PC-3 (cell line): ENCODE results near the gene GMPR. TPM values are rescaled to one million over a fixed set of nuclear protein-coding genes. Genes with fewer than 3 reads are reported as not detected.

ENCODE experiments used
- ATAC-seq: fragments of 200-7000 bp; cut with Tn5 transposase; 2 replicates; pipeline ENCODE4 v1.9.1; 2020; ENCODE audit warnings: mild to moderate bottlenecking, moderate library complexity
- BruUV-seq: library from RNA; stranded (reverse); fragments of 400-500 nt; replicated peaks from 2 replicates; lab custom pipeline; 2021; lab: Mats Ljungman, UMichigan
- CTCF ChIA-PET: fragments of 300-600 bp; sonication (Branson Sonifier 250); formaldehyde crosslinking; loops from one replicate; lab custom pipeline; 2022; ENCODE audit warnings: antibody characterized with exemption; lab: Charles Lee
- POLR2A ChIA-PET: fragments of 300-600 bp; sonication (Branson Sonifier 250); formaldehyde crosslinking; loops from one replicate; lab custom pipeline; 2022; ENCODE audit warnings: antibody characterized with exemption; ENCODE audit not compliant: unreplicated experiment; lab: Charles Lee
- DNase-seq: peaks from one replicate; pipeline ENCODE4 v3.0.0-alpha.2; 2015
- H2AFZ ChIP-seq: fragments of 300-600 bp; sonication (generic); 2 replicates; pipeline ENCODE4 v1.6.0; 2016; ENCODE audit warnings: antibody characterized with exemption, low read length
- H3F3A ChIP-seq: fragments of 300-600 bp; sonication (generic); one replicate; pipeline ENCODE4 v1.6.0; 2017; ENCODE audit warnings: antibody characterized with exemption, low read length, control low read depth, mild to moderate bottlenecking; ENCODE audit not compliant: unreplicated experiment
- H3K27ac ChIP-seq: fragments of 300-600 bp; sonication (generic); 2 replicates; pipeline ENCODE4 v1.5.1; 2016; ENCODE audit warnings: mild to moderate bottlenecking, low read length
- H3K27me3 ChIP-seq: fragments of 300-600 bp; sonication (generic); 2 replicates; pipeline ENCODE4 v1.6.1; 2016; ENCODE audit warnings: low read length, mixed read lengths
- H3K36me3 ChIP-seq: fragments of 300-600 bp; sonication (generic); 2 replicates; pipeline ENCODE4 v1.6.1; 2016; ENCODE audit warnings: low read depth, mixed run types, low read length, mixed read lengths
- H3K4me1 ChIP-seq: fragments of 300-600 bp; sonication (generic); 2 replicates; pipeline ENCODE4 v1.5.1; 2016; ENCODE audit warnings: low read length; ENCODE audit not compliant: insufficient read depth
- H3K4me2 ChIP-seq: fragments of 300-600 bp; sonication (generic); 2 replicates; pipeline ENCODE4 v1.6.0; 2016; ENCODE audit warnings: low read length
- H3K4me3 ChIP-seq: fragments of 300-600 bp; sonication (generic); 2 replicates; pipeline ENCODE4 v1.5.1; 2016; ENCODE audit warnings: mild to moderate bottlenecking, low read length, mixed read lengths
- H3K79me2 ChIP-seq: fragments of 300-600 bp; sonication (generic); 2 replicates; pipeline ENCODE4 v1.6.1; 2017; ENCODE audit warnings: low read length, mixed read lengths
- H3K9ac ChIP-seq: fragments of 300-600 bp; sonication (generic); 2 replicates; pipeline ENCODE4 v1.6.0; 2016; ENCODE audit warnings: mild to moderate bottlenecking, low read length
- H3K9me2 ChIP-seq: fragments of 300-600 bp; sonication (generic); replicated peaks from 2 replicates; pipeline ENCODE4 v1.6.1; 2016; ENCODE audit warnings: mixed run types, low read length, mixed read lengths
- H3K9me3 ChIP-seq: fragments of 300-600 bp; sonication (generic); 2 replicates; pipeline ENCODE4 v1.6.1; 2016; ENCODE audit warnings: low read length, mixed read lengths
- H4K20me1 ChIP-seq: fragments of 300-600 bp; sonication (generic); 2 replicates; pipeline ENCODE4 v1.6.1; 2016; ENCODE audit warnings: low read length, mixed read lengths
- EZH2 ChIP-seq: fragments of 300-600 bp; sonication (generic); IDR thresholded peaks from one replicate; pipeline ENCODE4 v1.6.1; 2017; ENCODE audit warnings: antibody characterized with exemption, mild to moderate bottlenecking, low read length; ENCODE audit not compliant: unreplicated experiment
- EZH2phosphoT487 ChIP-seq: fragments of 300-600 bp; sonication (generic); IDR thresholded peaks from 2 replicates; pipeline ENCODE4 v1.6.1; 2018; ENCODE audit warnings: mild to moderate bottlenecking, antibody characterized with exemption, low read length, borderline replicate concordance
- intact Hi-C: fragments of 100-400 bp; cut with micrococcal nuclease; formaldehyde crosslinking; loops from 2 replicates; pipeline ENCODE4 v1.9.0; 2023
- total RNA-seq: library from RNA; depleted of rRNA; stranded (reverse); fragments of >200 nt; gene quantifications from 2 replicates; pipeline ENCODE4 v1.2.3, GENCODE V29; 2014
- TF ChIP-seq, protein P1 (sequence below): fragments of 300-600 bp; sonication (generic); conservative IDR thresholded peaks from 2 replicates; pipeline ENCODE4 v1.5.1; 2017; ENCODE audit warnings: antibody characterized with exemption, low read depth, mild to moderate bottlenecking, low read length

The GMPR gene
- total RNA-seq, 1 experiment from 2014 or later: 5.8 TPM

DNA sequence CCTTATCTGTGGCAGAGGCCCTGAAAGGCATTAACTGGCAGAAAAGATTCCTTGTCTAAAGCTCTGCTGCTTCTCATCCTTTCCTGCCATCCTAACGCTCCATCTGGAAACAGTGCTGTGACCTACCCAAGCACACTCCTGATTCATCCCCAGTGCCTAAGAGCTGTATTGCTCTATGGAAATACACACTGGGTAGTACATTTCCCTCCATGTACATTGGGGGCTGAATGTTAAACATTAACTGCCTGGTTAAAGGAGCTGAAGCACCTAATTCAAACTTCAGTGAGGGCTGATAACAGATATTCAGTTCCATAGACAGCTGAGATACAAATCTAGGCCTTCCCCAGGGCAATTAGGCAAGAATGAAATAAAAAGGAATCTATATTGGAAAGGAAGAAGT is 36.7 kb upstream of the GMPR start:
- CTCF ChIA-PET: interaction anchor here (0.7 kb wide), 1 partner anchor 511 kb away, joined by 5 read pairs; no protein-coding TSS in a partner anchor

GRCh38 chr6:16204653-16205376 is 33.6 kb upstream of the GMPR start:
- POLR2A ChIA-PET: no interaction called here
- H3K9ac ChIP-seq: no peak overlapping the region
- intact Hi-C loops: no loop called here

More for the DNA sequence above, 36.7 kb upstream of the GMPR start:
- BruUV-seq: no TSS peak
- no peak overlapping the region for H3K4me2 ChIP-seq
- H3K9me2 ChIP-seq: no peaks in the 10 kb centered on the region
- peaks cover 9% of the 10 kb centered on the region for H3K27me3 ChIP-seq
- no peaks in the 10 kb centered on the region for H3F3A ChIP-seq
- no peaks in the 10 kb centered on the region for H4K20me1 ChIP-seq
- intact Hi-C loops: no loop called here
- H2AFZ ChIP-seq: no peak overlapping the region
- H3K79me2 ChIP-seq: no peaks in the 10 kb centered on the region
- no peaks in the 10 kb centered on the region for H3K9me3 ChIP-seq
- no peaks in the 10 kb centered on the region for H3K36me3 ChIP-seq
- ATAC-seq: no peak
- no peak overlapping the region for H3K9ac ChIP-seq
- DNase-seq: no peak
- POLR2A ChIA-PET: interaction anchor here (0.5 kb wide), 1 partner anchor 11 kb away, joined by 4 read pairs; no protein-coding TSS in a partner anchor
- no peak overlapping the region for H3K27ac ChIP-seq
- H3K4me3 ChIP-seq: no peak overlapping the region
- TF ChIP-seq EZH2: no peak
- TF ChIP-seq EZH2phosphoT487: no peak
- TF ChIP-seq, protein P1, sequence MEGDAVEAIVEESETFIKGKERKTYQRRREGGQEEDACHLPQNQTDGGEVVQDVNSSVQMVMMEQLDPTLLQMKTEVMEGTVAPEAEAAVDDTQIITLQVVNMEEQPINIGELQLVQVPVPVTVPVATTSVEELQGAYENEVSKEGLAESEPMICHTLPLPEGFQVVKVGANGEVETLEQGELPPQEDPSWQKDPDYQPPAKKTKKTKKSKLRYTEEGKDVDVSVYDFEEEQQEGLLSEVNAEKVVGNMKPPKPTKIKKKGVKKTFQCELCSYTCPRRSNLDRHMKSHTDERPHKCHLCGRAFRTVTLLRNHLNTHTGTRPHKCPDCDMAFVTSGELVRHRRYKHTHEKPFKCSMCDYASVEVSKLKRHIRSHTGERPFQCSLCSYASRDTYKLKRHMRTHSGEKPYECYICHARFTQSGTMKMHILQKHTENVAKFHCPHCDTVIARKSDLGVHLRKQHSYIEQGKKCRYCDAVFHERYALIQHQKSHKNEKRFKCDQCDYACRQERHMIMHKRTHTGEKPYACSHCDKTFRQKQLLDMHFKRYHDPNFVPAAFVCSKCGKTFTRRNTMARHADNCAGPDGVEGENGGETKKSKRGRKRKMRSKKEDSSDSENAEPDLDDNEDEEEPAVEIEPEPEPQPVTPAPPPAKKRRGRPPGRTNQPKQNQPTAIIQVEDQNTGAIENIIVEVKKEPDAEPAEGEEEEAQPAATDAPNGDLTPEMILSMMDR: no peak
- 0 out of 2 replicates have a peak, but pooled peaks cover under 1% of the 10 kb centered on the region for H3K4me1 ChIP-seq

More at GRCh38 chr6:16204653-16205376, 33.6 kb upstream of the GMPR start:
- peaks cover 9% of the 10 kb centered on the region for H3K27me3 ChIP-seq
- H3K4me2 ChIP-seq: no peak overlapping the region
- no peaks in the 10 kb centered on the region for H3K9me3 ChIP-seq
- H4K20me1 ChIP-seq: no peaks in the 10 kb centered on the region
- no peaks in the 10 kb centered on the region for H3F3A ChIP-seq
- 0 out of 2 replicates have a peak, but pooled peaks cover 4% of the 10 kb centered on the region for H3K4me1 ChIP-seq
- H3K9me2 ChIP-seq: no peaks in the 10 kb centered on the region
- ATAC-seq (no peak), DNase-seq (no peak)
- no peak overlapping the region for H2AFZ ChIP-seq
- H3K36me3 ChIP-seq: no peaks in the 10 kb centered on the region
- CTCF ChIA-PET: interaction anchor here (0.6 kb wide), 1 partner anchor 11 kb away, joined by 7 read pairs; no protein-coding TSS in a partner anchor
- H3K79me2 ChIP-seq: no peaks in the 10 kb centered on the region
- no TSS peak for BruUV-seq
- TF ChIP-seq, protein P1: no peak
- no peak for TF ChIP-seq EZH2
- no peak for TF ChIP-seq EZH2phosphoT487
- H3K4me3 ChIP-seq: no peak overlapping the region
- H3K27ac ChIP-seq: no peak overlapping the region
